Ascending aorta (tissue), 2 donors: ENCODE measurements around the gene SPTBN5. TPM values are rescaled to one million over a fixed set of nuclear protein-coding genes. Genes with fewer than 3 reads are reported as not detected.

Source experiments
- DNase-seq, 2 donors: peaks; one replicate each; pipeline ENCODE4 v3.0.0-alpha.2; 2019; ENCODE audit warnings: low spot score in 2 of 2
- H3K27ac ChIP-seq, 2 donors: fragments of 200-600 bp; sonication (generic); one replicate each; pipeline ENCODE4 v1.5.1; 2016 to 2017; ENCODE audit warnings: mild to moderate bottlenecking in 1 of 2
- H3K27me3 ChIP-seq: fragments of 200-600 bp; sonication (generic); one replicate; pipeline ENCODE4 v1.5.1; 2017
- H3K36me3 ChIP-seq, 2 donors: fragments of 200-600 bp; sonication (generic); one replicate each; pipeline ENCODE4 v1.5.1; 2016
- H3K4me1 ChIP-seq, 2 donors: fragments of 200-600 bp; sonication (generic); one replicate each; pipeline ENCODE4 v1.5.1; 2016 to 2017; ENCODE audit warnings: mild to moderate bottlenecking in 1 of 2
- H3K4me3 ChIP-seq, 2 donors: fragments of 200-600 bp; sonication (generic); one replicate each; pipeline ENCODE4 v1.5.1; 2016 to 2017; ENCODE audit warnings: mild to moderate bottlenecking in 1 of 2
- H3K9me3 ChIP-seq, 2 donors: fragments of 200-600 bp; sonication (generic); one replicate each; pipeline ENCODE4 v1.5.1; 2016
- CTCF ChIP-seq, 3 experiments: fragments of 200-600 bp in 2 of 3; fragments of 450-650 bp in 1 of 3; sonication (generic) in 2 of 3; IDR thresholded peaks; one replicate each; pipeline ENCODE4 v1.5.1; 2016 to 2019; ENCODE audit warnings: antibody characterized with exemption in 3 of 3, mild to moderate bottlenecking in 1 of 3, moderate library complexity in 1 of 3
- intact Hi-C: fragments of 100-400 bp; cut with DNase I; formaldehyde crosslinking; loops from one replicate; pipeline ENCODE4 v1.15.1; 2023
- total RNA-seq: library from RNA; depleted of rRNA; stranded (reverse); fragments of >200 nt; gene quantifications from one replicate; pipeline ENCODE4 v1.1.0, GENCODE V29; 2016

Gene SPTBN5
- total RNA-seq, 1 donor from 2014 or later = 1.5 TPM

GRCh38 chr15:41822471-41822870, 71.4 kb downstream of the SPTBN5 start:
- Histone ChIP-seq H3K4me1 (peaks cover 4% of the 10 kb centered on the region in 2 donors), H3K27me3 (no peaks in the 10 kb centered on the region), H3K36me3 (peaks cover 39 to 69% of the 10 kb centered on the region in 2 donors), H3K27ac (no peak overlapping the region), H3K4me3 (no peak overlapping the region), H3K9me3 (no peaks in the 10 kb centered on the region)
- intact Hi-C loops = loop anchor here (10.0 kb wide), 1 partner anchor 268 kb away; the partner anchor contains the start of gene TYRO3
- no peak for DNase-seq
- no peak for TF ChIP-seq CTCF (IDR thresholded peaks at IDR 0.05)

GRCh38 chr15:41821831-41822230, 72.0 kb downstream of the SPTBN5 start:
- no peaks in the 10 kb centered on the region for H3K27me3 ChIP-seq
- peaks cover 45 to 76% of the 10 kb centered on the region in 2 donors for H3K36me3 ChIP-seq
- intact Hi-C loops = loop anchor here (10.0 kb wide), 1 partner anchor 267 kb away; the partner anchor contains the start of gene TYRO3
- no peak overlapping the region for H3K27ac ChIP-seq
- no peaks in the 10 kb centered on the region for H3K9me3 ChIP-seq
- no peaks in the 10 kb centered on the region for H3K4me1 ChIP-seq
- no peak overlapping the region for H3K4me3 ChIP-seq
- DNase-seq = no peak
- TF ChIP-seq CTCF (IDR thresholded peaks at IDR 0.05) = no peak

- intact Hi-C loops = loop anchor here (10.0 kb wide), 1 partner anchor 266 kb away; the partner anchor contains the start of gene TYRO3
These were observed 72.9 kb downstream of the SPTBN5 start for GRCh38 chr15:41820791-41821423.

GRCh38 chr15:41819455-41820050, 74.3 kb downstream of the SPTBN5 start:
- DNase-seq = no peak
- no peaks in the 10 kb centered on the region for H3K9me3 ChIP-seq
- no peak overlapping the region for H3K4me3 ChIP-seq
- no peaks in the 10 kb centered on the region for H3K27me3 ChIP-seq
- no peak overlapping the region for H3K27ac ChIP-seq
- no peaks in the 10 kb centered on the region for H3K4me1 ChIP-seq
- intact Hi-C loops = loop anchor here (10.0 kb wide), 1 partner anchor 265 kb away; the partner anchor contains the start of gene TYRO3
- no peak for TF ChIP-seq CTCF (IDR thresholded peaks at IDR 0.05)
- peaks cover 59 to 95% of the 10 kb centered on the region in 2 donors for H3K36me3 ChIP-seq

More at GRCh38 chr15:41820791-41821423, 72.9 kb downstream of the SPTBN5 start:
- no peak overlapping the region for H3K27ac ChIP-seq
- no peaks in the 10 kb centered on the region for H3K4me1 ChIP-seq
- no peak overlapping the region for H3K4me3 ChIP-seq
- no peak for TF ChIP-seq CTCF (IDR thresholded peaks at IDR 0.05)
- no peaks in the 10 kb centered on the region for H3K27me3 ChIP-seq
- H3K9me3 ChIP-seq = no peaks in the 10 kb centered on the region
- no peak for DNase-seq
- H3K36me3 ChIP-seq = peaks cover 53 to 85% of the 10 kb centered on the region in 2 donors

GRCh38 chr15:41817781-41818180, 76.1 kb downstream of the SPTBN5 start:
- no peaks in the 10 kb centered on the region for H3K4me1 ChIP-seq
- no peak for DNase-seq
- TF ChIP-seq CTCF (IDR thresholded peaks at IDR 0.05) = no peak
- H3K36me3 ChIP-seq = peaks cover 50 to 94% of the 10 kb centered on the region in 2 donors
- intact Hi-C loops = no loop called here
- no peaks in the 10 kb centered on the region for H3K27me3 ChIP-seq
- no peak overlapping the region for H3K27ac ChIP-seq
- H3K4me3 ChIP-seq = no peak overlapping the region
- no peaks in the 10 kb centered on the region for H3K9me3 ChIP-seq
